Neural crest cell (in vitro differentiated cells): ENCODE results near the gene FUT7. TPM values are rescaled to one million over a fixed set of nuclear protein-coding genes. Genes with fewer than 3 reads are reported as not detected.

Experiments
- DNase-seq: peaks from one replicate; pipeline ENCODE4 v3.0.0; 2021; ENCODE audit warnings: low read depth, mixed read lengths, low spot score
- H3K27ac Mint-ChIP-seq: one replicate; pipeline ENCODE4 v1.8.0; 2021; ENCODE audit warnings: mild to moderate bottlenecking, mixed read lengths; ENCODE audit not compliant: unreplicated experiment
- H3K27me3 Mint-ChIP-seq: 2 replicates; pipeline ENCODE4 v1.8.0; 2021; ENCODE audit warnings: low read depth, mild to moderate bottlenecking, mixed read lengths
- H3K36me3 Mint-ChIP-seq: 2 replicates; pipeline ENCODE4 v1.8.0; 2021; ENCODE audit warnings: low read depth, mild to moderate bottlenecking, mixed read lengths
- H3K4me1 Mint-ChIP-seq: 2 replicates; pipeline ENCODE4 v1.8.0; 2021; ENCODE audit warnings: mixed read lengths
- H3K4me3 Mint-ChIP-seq: one replicate; pipeline ENCODE4 v1.8.0; 2021; ENCODE audit warnings: mild to moderate bottlenecking, mixed read lengths
- H3K9me3 Mint-ChIP-seq: 2 replicates; pipeline ENCODE4 v1.8.0; 2021; ENCODE audit warnings: mixed read lengths
- CTCF ChIP-seq: fragments of 200-600 bp; sonication (generic); conservative IDR thresholded peaks from 2 replicates; pipeline ENCODE4 v1.5.0; 2021; ENCODE audit warnings: antibody characterized with exemption, mild to moderate bottlenecking
- total RNA-seq: library from RNA; stranded (reverse); gene quantifications from 2 replicates; pipeline ENCODE4 v1.2.1, GENCODE V29; 2021

The FUT7 gene
- total RNA-seq, 1 donor from 2014 or later: not detected

- Mint-ChIP-seq H3K4me3 (no peak overlapping the region), H3K4me1 (no peaks in the 10 kb centered on the region), H3K36me3 (no peaks in the 10 kb centered on the region), H3K27me3 (no peaks in the 10 kb centered on the region), H3K27ac (no peak overlapping the region), H3K9me3 (no peaks in the 10 kb centered on the region)
- no peak for TF ChIP-seq CTCF
- DNase-seq: no peak
Measured at GRCh38 chr9:137014776-137015539, 16.9 kb downstream of the FUT7 start.

- no peaks in the 10 kb centered on the region for H3K9me3 Mint-ChIP-seq
- no peak for DNase-seq
- no peak overlapping the region for H3K4me3 Mint-ChIP-seq
- no peak for TF ChIP-seq CTCF
- no peaks in the 10 kb centered on the region for H3K36me3 Mint-ChIP-seq
- no peaks in the 10 kb centered on the region for H3K27me3 Mint-ChIP-seq
- H3K4me1 Mint-ChIP-seq: no peaks in the 10 kb centered on the region
- no peak overlapping the region for H3K27ac Mint-ChIP-seq
Measured at GRCh38 chr9:137014166-137014565, 17.7 kb downstream of the FUT7 start.

- Mint-ChIP-seq H3K9me3 (no peaks in the 10 kb centered on the region), H3K27me3 (no peaks in the 10 kb centered on the region), H3K4me3 (no peak overlapping the region), H3K36me3 (no peaks in the 10 kb centered on the region), H3K27ac (no peak overlapping the region), H3K4me1 (no peaks in the 10 kb centered on the region)
- DNase-seq: no peak
- no peak for TF ChIP-seq CTCF
Measured at GRCh38 chr9:137013571-137013940, 18.3 kb downstream of the FUT7 start.

- no peak for DNase-seq
- no peaks in the 10 kb centered on the region for H3K4me1 Mint-ChIP-seq
- H3K4me3 Mint-ChIP-seq: no peak overlapping the region
- no peaks in the 10 kb centered on the region for H3K27me3 Mint-ChIP-seq
- no peak for TF ChIP-seq CTCF
- no peaks in the 10 kb centered on the region for H3K9me3 Mint-ChIP-seq
- H3K36me3 Mint-ChIP-seq: no peaks in the 10 kb centered on the region
- no peak overlapping the region for H3K27ac Mint-ChIP-seq
Measured at GRCh38 chr9:137012694-137013570, 19.0 kb downstream of the FUT7 start.

GRCh38 chr9:137011907-137012675, 19.8 kb downstream of the FUT7 start:
- H3K27ac Mint-ChIP-seq: no peak overlapping the region
- TF ChIP-seq CTCF: no peak
- DNase-seq: no peak
- no peaks in the 10 kb centered on the region for H3K9me3 Mint-ChIP-seq
- H3K27me3 Mint-ChIP-seq: no peaks in the 10 kb centered on the region
- no peaks in the 10 kb centered on the region for H3K4me1 Mint-ChIP-seq
- H3K4me3 Mint-ChIP-seq: no peak overlapping the region
- H3K36me3 Mint-ChIP-seq: no peaks in the 10 kb centered on the region
